HEK293 (cell line): Measurements from ENCODE around the gene RGS6.

ENCODE experiments used
- CTCF ChIA-PET: fragments of 350-600 bp; formaldehyde crosslinking; extraction: SDS; loops from one replicate; lab custom pipeline; 2021; ENCODE audit warnings: antibody characterized with exemption; lab: Yijun Ruan, JAX
- POLR2A ChIA-PET: fragments of 300-600 bp; formaldehyde crosslinking; extraction: SDS; loops from one replicate; lab custom pipeline; 2020; ENCODE audit warnings: antibody characterized with exemption, inconsistent platforms; lab: Yijun Ruan, JAX
- H3K27ac ChIP-seq: fragments of 200-500 bp; sonication (Bioruptor generic); 2 replicates; pipeline ENCODE4 v1.5.1; 2014; ENCODE audit warnings: low read depth, low read length, control low read depth, inconsistent platforms; ENCODE audit errors: extremely low read depth
- H3K36me3 ChIP-seq, 2 experiments: fragments of 200-500 bp in 1 of 2; sonication (Bioruptor generic) in 1 of 2; 1 replicate in 1 of 2; 2 replicates in 1 of 2; pipeline ENCODE4 v1.5.1; 2014 to 2017; ENCODE audit warnings: inconsistent platforms in 2 of 2, low read length in 2 of 2; ENCODE audit not compliant: control insufficient read depth in 2 of 2, insufficient read depth in 1 of 2
- H3K4me1 ChIP-seq: fragments of 200-500 bp; sonication (Bioruptor generic); 2 replicates; pipeline ENCODE4 v1.5.1; 2014; ENCODE audit warnings: mild to moderate bottlenecking, low read length, inconsistent platforms; ENCODE audit not compliant: control insufficient read depth, insufficient read depth
- H3K4me3 ChIP-seq: 2 replicates; pipeline ENCODE4 v1.5.1; 2011; ENCODE audit warnings: low read depth, mild to moderate bottlenecking, control low read depth, low read length, moderate library complexity
- H3K9me3 ChIP-seq: fragments of 200-500 bp; sonication (Bioruptor generic); 2 replicates; pipeline ENCODE4 v1.5.1; 2014; ENCODE audit warnings: low read depth, low read length, inconsistent platforms; ENCODE audit not compliant: control insufficient read depth, insufficient read depth
- GLIS1 ChIP-seq: fragments of 450-650 bp; formaldehyde crosslinking; IDR thresholded peaks from 2 replicates; pipeline ENCODE4 v1.5.1; 2016; ENCODE audit warnings: missing biosample characterization, missing genetic modification characterization
- KLF1 ChIP-seq: fragments of 450-650 bp; formaldehyde crosslinking; IDR thresholded peaks from 2 replicates; pipeline ENCODE4 v1.5.1; 2016; ENCODE audit warnings: missing biosample characterization, missing genetic modification characterization
- MYNN ChIP-seq: fragments of 450-650 bp; formaldehyde crosslinking; IDR thresholded peaks from 2 replicates; pipeline ENCODE4 v1.5.1; 2016; ENCODE audit warnings: missing biosample characterization, missing genetic modification characterization, borderline replicate concordance
- TCF7L2 ChIP-seq: IDR thresholded peaks from 2 replicates; pipeline ENCODE4 v1.6.1; 2011; ENCODE audit warnings: low read depth, mild to moderate bottlenecking, inconsistent platforms, low read length, moderate library complexity, borderline replicate concordance
- ZBTB8A ChIP-seq: fragments of 450-650 bp; formaldehyde crosslinking; IDR thresholded peaks from 2 replicates; pipeline ENCODE4 v1.5.1; 2016; ENCODE audit warnings: missing biosample characterization, missing genetic modification characterization
- ZNF157 ChIP-seq: fragments of 450-650 bp; formaldehyde crosslinking; IDR thresholded peaks from 2 replicates; pipeline ENCODE4 v1.5.1; 2016; ENCODE audit warnings: missing biosample characterization, missing genetic modification characterization
- ZNF174 ChIP-seq: fragments of 450-650 bp; formaldehyde crosslinking; IDR thresholded peaks from 2 replicates; pipeline ENCODE4 v1.5.0; 2017; ENCODE audit warnings: missing biosample characterization, mild to moderate bottlenecking, missing genetic modification characterization
- ZNF248 ChIP-seq: fragments of 450-650 bp; formaldehyde crosslinking; IDR thresholded peaks from 2 replicates; pipeline ENCODE4 v1.5.1; 2017; ENCODE audit warnings: missing biosample characterization, missing genetic modification characterization
- ZNF266 ChIP-seq: fragments of 450-650 bp; formaldehyde crosslinking; IDR thresholded peaks from 2 replicates; pipeline ENCODE4 v1.5.1; 2016; ENCODE audit warnings: missing biosample characterization, missing genetic modification characterization, low read depth
- ZNF274 ChIP-seq, 2 experiments: fragments of 200-500 bp in 1 of 2; fragments of 450-650 bp in 1 of 2; sonication (Bioruptor generic) in 1 of 2; formaldehyde crosslinking in 1 of 2; IDR thresholded peaks; 2 replicates each; pipeline versions ENCODE4 v1.5.1 to v1.6.1; 2014 to 2016; ENCODE audit warnings: borderline replicate concordance in 1 of 2, inconsistent platforms in 1 of 2, low read length in 1 of 2, missing biosample characterization in 1 of 2, missing genetic modification characterization in 1 of 2
- ZNF404 ChIP-seq: fragments of 450-650 bp; formaldehyde crosslinking; IDR thresholded peaks from 2 replicates; pipeline ENCODE4 v1.5.1; 2017; ENCODE audit warnings: missing biosample characterization, missing genetic modification characterization
- ZNF473 ChIP-seq: fragments of 450-650 bp; formaldehyde crosslinking; IDR thresholded peaks from 2 replicates; pipeline ENCODE4 v1.5.1; 2017; ENCODE audit warnings: missing biosample characterization, missing genetic modification characterization
- ZNF514 ChIP-seq: fragments of 450-650 bp; formaldehyde crosslinking; IDR thresholded peaks from 2 replicates; pipeline ENCODE4 v1.5.1; 2016; ENCODE audit warnings: missing biosample characterization, missing genetic modification characterization
- ZNF521 ChIP-seq: fragments of 450-650 bp; formaldehyde crosslinking; IDR thresholded peaks from 2 replicates; pipeline ENCODE4 v1.5.1; 2017; ENCODE audit warnings: missing biosample characterization, mild to moderate bottlenecking, missing genetic modification characterization
- ZNF629 ChIP-seq: fragments of 450-650 bp; formaldehyde crosslinking; IDR thresholded peaks from 2 replicates; pipeline ENCODE4 v1.5.1; 2017; ENCODE audit warnings: missing biosample characterization, missing genetic modification characterization
- ZNF658 ChIP-seq: fragments of 450-650 bp; formaldehyde crosslinking; IDR thresholded peaks from 2 replicates; pipeline ENCODE4; 2016; ENCODE audit warnings: missing biosample characterization, missing genetic modification characterization
- ZNF664 ChIP-seq: fragments of 450-650 bp; formaldehyde crosslinking; IDR thresholded peaks from 2 replicates; pipeline ENCODE4 v1.5.1; 2016; ENCODE audit warnings: missing biosample characterization, missing genetic modification characterization
- TF ChIP-seq, protein P1 (sequence below): IDR thresholded peaks from 2 replicates; pipeline ENCODE4 v1.6.1; 2011; ENCODE audit warnings: mild to moderate bottlenecking, low read depth, low read length, borderline replicate concordance
- TF ChIP-seq, protein P2 (sequence below): fragments of 450-650 bp; formaldehyde crosslinking; optimal IDR thresholded peaks from 2 replicates; pipeline ENCODE3; 2016; ENCODE audit warnings: missing biosample characterization, mild to moderate bottlenecking, missing genetic modification characterization
- TF ChIP-seq, protein P3 (sequence below): fragments of 450-650 bp; IDR thresholded peaks from 2 replicates; pipeline ENCODE4 v1.5.1; 2018; ENCODE audit warnings: missing biosample characterization, mild to moderate bottlenecking, missing genetic modification characterization
- TF ChIP-seq, protein P4 (sequence below): fragments of 450-650 bp; formaldehyde crosslinking; IDR thresholded peaks from 2 replicates; pipeline ENCODE4 v1.5.1; 2016; ENCODE audit warnings: missing biosample characterization, missing genetic modification characterization
- TF ChIP-seq, protein P5 (sequence below): fragments of 450-650 bp; formaldehyde crosslinking; IDR thresholded peaks from 2 replicates; pipeline ENCODE4 v1.5.1; 2016; ENCODE audit warnings: missing biosample characterization, missing genetic modification characterization

RGS6 gene

DNA sequence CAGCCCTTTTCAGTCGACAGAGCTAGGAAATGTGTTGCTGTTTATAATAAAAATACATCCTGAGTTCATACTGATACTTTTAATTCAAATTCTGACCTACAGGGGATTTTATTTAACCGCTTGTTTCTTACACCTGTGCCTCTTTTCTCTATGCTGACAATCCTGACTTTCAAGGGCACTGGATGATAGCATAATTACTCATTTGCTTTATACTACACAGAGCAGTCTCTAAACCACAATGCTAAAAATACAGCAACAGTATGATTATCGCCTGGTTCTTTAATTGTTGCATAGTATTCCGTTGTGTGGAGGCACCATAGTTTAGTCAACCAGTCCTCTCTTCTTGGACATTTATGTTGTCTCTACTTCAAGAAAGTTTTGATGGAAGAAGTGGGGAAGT, 588.8 kb downstream of the RGS6 start (continued):
- TF ChIP-seq, protein P1, sequence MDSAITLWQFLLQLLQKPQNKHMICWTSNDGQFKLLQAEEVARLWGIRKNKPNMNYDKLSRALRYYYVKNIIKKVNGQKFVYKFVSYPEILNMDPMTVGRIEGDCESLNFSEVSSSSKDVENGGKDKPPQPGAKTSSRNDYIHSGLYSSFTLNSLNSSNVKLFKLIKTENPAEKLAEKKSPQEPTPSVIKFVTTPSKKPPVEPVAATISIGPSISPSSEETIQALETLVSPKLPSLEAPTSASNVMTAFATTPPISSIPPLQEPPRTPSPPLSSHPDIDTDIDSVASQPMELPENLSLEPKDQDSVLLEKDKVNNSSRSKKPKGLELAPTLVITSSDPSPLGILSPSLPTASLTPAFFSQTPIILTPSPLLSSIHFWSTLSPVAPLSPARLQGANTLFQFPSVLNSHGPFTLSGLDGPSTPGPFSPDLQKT: no peak
- TF ChIP-seq ZNF514 (tag by site-specific recombination): no peak
- TF ChIP-seq, protein P2, sequence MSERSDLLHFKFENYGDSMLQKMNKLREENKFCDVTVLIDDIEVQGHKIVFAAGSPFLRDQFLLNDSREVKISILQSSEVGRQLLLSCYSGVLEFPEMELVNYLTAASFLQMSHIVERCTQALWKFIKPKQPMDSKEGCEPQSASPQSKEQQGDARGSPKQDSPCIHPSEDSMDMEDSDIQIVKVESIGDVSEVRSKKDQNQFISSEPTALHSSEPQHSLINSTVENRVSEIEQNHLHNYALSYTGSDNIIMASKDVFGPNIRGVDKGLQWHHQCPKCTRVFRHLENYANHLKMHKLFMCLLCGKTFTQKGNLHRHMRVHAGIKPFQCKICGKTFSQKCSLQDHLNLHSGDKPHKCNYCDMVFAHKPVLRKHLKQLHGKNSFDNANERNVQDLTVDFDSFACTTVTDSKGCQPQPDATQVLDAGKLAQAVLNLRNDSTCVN: no peak
- TF ChIP-seq ZNF174: no peak
- no peak for TF ChIP-seq ZNF473
- no peak for TF ChIP-seq ZBTB8A
- TF ChIP-seq, protein P3, sequence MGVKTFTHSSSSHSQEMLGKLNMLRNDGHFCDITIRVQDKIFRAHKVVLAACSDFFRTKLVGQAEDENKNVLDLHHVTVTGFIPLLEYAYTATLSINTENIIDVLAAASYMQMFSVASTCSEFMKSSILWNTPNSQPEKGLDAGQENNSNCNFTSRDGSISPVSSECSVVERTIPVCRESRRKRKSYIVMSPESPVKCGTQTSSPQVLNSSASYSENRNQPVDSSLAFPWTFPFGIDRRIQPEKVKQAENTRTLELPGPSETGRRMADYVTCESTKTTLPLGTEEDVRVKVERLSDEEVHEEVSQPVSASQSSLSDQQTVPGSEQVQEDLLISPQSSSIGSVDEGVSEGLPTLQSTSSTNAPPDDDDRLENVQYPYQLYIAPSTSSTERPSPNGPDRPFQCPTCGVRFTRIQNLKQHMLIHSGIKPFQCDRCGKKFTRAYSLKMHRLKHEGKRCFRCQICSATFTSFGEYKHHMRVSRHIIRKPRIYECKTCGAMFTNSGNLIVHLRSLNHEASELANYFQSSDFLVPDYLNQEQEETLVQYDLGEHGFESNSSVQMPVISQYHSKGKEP (tag by site-specific recombination): no peak
- TF ChIP-seq KLF1 (tag by site-specific recombination): no peak
- TF ChIP-seq ZNF664 (tag by site-specific recombination): no peak
- TF ChIP-seq, protein P4, sequence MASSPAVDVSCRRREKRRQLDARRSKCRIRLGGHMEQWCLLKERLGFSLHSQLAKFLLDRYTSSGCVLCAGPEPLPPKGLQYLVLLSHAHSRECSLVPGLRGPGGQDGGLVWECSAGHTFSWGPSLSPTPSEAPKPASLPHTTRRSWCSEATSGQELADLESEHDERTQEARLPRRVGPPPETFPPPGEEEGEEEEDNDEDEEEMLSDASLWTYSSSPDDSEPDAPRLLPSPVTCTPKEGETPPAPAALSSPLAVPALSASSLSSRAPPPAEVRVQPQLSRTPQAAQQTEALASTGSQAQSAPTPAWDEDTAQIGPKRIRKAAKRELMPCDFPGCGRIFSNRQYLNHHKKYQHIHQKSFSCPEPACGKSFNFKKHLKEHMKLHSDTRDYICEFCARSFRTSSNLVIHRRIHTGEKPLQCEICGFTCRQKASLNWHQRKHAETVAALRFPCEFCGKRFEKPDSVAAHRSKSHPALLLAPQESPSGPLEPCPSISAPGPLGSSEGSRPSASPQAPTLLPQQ: no peak

DNA sequence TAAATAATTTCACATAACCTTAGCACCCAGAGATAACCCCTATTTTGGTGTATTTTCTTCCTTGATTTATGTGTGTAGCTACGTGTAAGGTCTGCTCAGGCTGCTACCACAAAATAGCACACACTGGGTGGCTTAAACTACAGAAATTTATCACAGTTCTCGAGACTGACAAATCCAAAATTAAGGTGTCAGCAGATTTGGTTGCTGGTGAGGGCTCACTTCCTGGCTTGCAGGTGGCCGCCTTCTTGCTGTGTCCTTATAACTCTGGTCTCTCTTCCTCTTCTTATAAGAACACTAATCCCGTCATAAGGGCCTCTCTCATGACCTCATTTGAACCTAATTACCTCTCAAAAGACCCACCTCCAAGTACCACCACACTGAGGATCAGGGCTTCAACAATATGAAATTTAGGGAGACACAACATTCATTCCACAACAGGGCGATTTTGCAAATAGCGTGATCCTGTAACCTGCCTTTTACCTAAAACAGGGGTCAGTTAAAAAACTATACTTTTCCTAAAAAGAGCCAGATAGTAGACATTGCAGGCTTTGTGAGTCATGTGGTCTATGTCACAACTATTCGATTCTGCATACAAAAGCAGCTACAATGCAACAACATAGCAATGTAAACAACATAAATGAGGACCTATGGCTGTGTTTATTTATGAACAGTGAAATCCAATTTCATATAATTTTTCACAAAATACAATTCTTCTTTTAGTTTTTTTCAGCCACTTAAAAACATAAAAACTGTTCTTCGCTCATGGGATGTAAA, 589.9 kb downstream of the RGS6 start:
- no peak overlapping the region for H3K27ac ChIP-seq
- no peaks in the 10 kb centered on the region for H3K4me1 ChIP-seq
- H3K4me3 ChIP-seq: no peak overlapping the region
- H3K9me3 ChIP-seq: no peaks in the 10 kb centered on the region
- no peaks in the 10 kb centered on the region for H3K36me3 ChIP-seq
- ChIA-PET CTCF (no interaction called here), POLR2A (no interaction called here)
- TF ChIP-seq, protein P5, sequence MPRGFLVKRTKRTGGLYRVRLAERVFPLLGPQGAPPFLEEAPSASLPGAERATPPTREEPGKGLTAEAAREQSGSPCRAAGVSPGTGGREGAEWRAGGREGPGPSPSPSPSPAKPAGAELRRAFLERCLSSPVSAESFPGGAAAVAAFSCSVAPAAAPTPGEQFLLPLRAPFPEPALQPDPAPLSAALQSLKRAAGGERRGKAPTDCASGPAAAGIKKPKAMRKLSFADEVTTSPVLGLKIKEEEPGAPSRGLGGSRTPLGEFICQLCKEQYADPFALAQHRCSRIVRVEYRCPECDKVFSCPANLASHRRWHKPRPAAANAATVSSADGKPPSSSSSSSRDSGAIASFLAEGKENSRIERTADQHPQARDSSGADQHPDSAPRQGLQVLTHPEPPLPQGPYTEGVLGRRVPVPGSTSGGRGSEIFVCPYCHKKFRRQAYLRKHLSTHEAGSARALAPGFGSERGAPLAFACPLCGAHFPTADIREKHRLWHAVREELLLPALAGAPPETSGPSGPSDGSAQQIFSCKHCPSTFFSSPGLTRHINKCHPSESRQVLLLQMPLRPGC (tag by site-specific recombination): no peak
- TF ChIP-seq ZNF629 (tag by site-specific recombination): no peak

DNA sequence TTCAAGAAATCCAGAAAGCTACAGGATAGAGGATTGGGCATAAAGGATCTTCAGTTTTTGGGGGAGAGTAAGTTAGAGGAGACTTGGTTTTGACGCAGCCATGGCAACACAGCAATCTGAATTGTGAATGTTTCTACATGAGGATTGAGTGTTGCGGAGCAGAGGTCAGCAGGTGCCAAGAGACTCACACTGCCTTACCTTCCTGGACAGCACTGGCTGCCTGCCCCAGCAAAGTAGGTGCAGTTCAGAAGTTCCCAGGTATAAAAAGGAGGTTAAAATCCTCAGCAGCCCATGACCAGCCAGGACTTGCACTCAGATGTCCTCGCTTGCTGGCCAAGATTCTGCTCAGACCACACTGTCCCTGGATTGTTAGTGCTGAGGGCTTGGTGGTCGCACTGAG, 590.6 kb downstream of the RGS6 start:
- H3K27ac ChIP-seq: no peak overlapping the region
- TF ChIP-seq MYNN (tag by site-specific recombination): no peak
- TF ChIP-seq ZNF266 (tag by site-specific recombination): no peak
- no peak for TF ChIP-seq ZNF157
- no peak for TF ChIP-seq ZNF404 (tag by site-specific recombination)
- TF ChIP-seq GLIS1 (tag by site-specific recombination): no peak
- no peak for TF ChIP-seq ZNF248 (tag by site-specific recombination)
- TF ChIP-seq TCF7L2: no peak
- no peak for TF ChIP-seq ZNF274 (IDR thresholded peaks at IDR 0.05; ENCODE audit: low read length)
- TF ChIP-seq ZNF274 (tag by site-specific recombination; IDR thresholded peaks at IDR 0.05; ENCODE audit: borderline replicate concordance): no peak
- TF ChIP-seq ZNF658 (tag by site-specific recombination): no peak
- TF ChIP-seq ZNF521 (tag by site-specific recombination): no peak
- ChIA-PET POLR2A (no interaction called here), CTCF (no interaction called here)
- no peaks in the 10 kb centered on the region for H3K4me1 ChIP-seq
- H3K36me3 ChIP-seq: no peaks in the 10 kb centered on the region
- H3K9me3 ChIP-seq: no peaks in the 10 kb centered on the region
- H3K4me3 ChIP-seq: no peak overlapping the region
